ENCODE results near the gene GSK3B.

Gene GSK3B

DNA sequence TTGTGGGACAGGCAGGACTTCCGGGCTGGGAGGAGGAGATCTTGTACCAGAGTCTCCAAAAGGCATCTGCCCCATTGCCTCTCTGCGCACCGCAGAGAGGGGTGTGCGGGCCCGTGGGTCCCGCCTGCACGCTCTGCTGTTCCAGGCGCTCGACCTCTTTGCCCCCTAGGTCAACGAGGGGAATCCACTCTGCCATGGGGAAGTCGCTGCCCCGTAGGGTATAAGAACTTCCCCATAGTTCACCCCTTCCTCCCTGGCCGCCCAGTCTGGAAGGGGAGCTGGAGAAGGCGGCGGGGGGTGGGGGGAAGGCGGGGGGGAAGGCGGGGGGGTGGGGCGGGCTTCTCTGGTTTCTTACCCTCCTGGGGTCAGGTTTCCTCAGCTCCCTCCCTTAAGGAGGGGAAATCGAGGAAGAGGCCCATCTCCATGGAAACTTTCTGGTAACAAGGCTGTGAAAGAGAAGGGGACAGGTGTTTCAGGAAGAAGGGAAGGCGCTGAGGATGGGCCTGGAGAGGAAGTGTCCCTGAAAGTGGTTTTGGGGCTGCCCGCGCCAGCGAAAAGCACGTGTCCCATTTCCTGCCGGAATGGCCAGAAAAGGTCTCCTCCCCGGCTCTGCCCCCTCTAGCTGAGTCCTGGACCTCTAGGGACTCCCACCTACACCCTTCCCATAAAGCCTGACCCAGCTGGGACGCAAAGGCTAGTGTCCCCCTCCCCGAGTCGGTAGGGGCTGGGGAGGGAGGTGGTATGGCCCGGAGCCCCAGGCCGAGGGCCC, 284.8 kb downstream of the GSK3B start:
- no peak overlapping the region for H3K27ac ChIP-seq (ENCODE audit: low read length)
- no peak overlapping the region for H3K4me2 ChIP-seq (ENCODE audit: insufficient read depth, low read length)
- H2AFZ ChIP-seq (ENCODE audit: low read depth, low read length), result no peak overlapping the region
- no peak for TF ChIP-seq EZH2 (IDR thresholded peaks at IDR 0.05; ENCODE audit: borderline replicate concordance, low read depth, low read length, severe bottlenecking)
- TF ChIP-seq, protein P1, sequence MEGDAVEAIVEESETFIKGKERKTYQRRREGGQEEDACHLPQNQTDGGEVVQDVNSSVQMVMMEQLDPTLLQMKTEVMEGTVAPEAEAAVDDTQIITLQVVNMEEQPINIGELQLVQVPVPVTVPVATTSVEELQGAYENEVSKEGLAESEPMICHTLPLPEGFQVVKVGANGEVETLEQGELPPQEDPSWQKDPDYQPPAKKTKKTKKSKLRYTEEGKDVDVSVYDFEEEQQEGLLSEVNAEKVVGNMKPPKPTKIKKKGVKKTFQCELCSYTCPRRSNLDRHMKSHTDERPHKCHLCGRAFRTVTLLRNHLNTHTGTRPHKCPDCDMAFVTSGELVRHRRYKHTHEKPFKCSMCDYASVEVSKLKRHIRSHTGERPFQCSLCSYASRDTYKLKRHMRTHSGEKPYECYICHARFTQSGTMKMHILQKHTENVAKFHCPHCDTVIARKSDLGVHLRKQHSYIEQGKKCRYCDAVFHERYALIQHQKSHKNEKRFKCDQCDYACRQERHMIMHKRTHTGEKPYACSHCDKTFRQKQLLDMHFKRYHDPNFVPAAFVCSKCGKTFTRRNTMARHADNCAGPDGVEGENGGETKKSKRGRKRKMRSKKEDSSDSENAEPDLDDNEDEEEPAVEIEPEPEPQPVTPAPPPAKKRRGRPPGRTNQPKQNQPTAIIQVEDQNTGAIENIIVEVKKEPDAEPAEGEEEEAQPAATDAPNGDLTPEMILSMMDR (IDR thresholded peaks at IDR 0.05; ENCODE audit: borderline replicate concordance, extremely low read depth, low read length, poor library complexity, severe bottlenecking), result no peak
- no peaks in the 10 kb centered on the region for H3K79me2 ChIP-seq (ENCODE audit: insufficient read depth, low read length)
- no peaks in the 10 kb centered on the region for H3K27me3 ChIP-seq (ENCODE audit: insufficient read depth, low read length, poor library complexity)
- no peaks in the 10 kb centered on the region for H3K4me1 ChIP-seq (ENCODE audit: insufficient read depth, low read length)
- DNase-seq (no peak), ATAC-seq (ENCODE audit: insufficient read depth, low read depth) (no peak)
- no peak overlapping the region for H3K4me3 ChIP-seq (ENCODE audit: low read depth in 1 of 2, low read length in 2 of 2)
- H4K20me1 ChIP-seq (ENCODE audit: insufficient read depth, low read length), result no peaks in the 10 kb centered on the region
- H3K9me3 ChIP-seq (ENCODE audit: insufficient read depth, low read length, severe bottlenecking), result no peaks in the 10 kb centered on the region
- H3K36me3 ChIP-seq (ENCODE audit: insufficient read depth, low read length), result no peaks in the 10 kb centered on the region
- no peak overlapping the region for H3K9ac ChIP-seq (ENCODE audit: low read depth, low read length)

DNA sequence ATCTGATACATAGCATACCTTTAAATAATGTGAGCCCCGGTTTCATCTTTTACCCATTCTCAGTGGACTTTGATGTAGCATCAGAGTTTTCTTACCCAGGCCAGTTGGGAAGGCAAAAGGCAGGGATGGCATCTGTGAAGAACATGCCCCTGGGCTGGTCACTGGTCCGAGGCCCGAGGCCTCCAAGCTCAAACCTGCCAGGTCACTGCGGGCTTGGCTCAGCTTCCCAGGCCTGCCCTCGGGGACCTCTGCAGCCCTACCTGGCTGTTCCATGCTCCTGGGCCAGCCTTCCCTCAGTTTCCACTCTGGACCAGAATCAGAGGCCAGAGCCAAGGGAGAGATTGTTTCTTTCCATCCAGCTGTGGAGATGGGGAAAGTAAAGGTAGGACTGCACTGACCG, 285.4 kb downstream of the GSK3B start:
- H2AFZ ChIP-seq (ENCODE audit: low read depth, low read length), result no peak overlapping the region
- H3K4me2 ChIP-seq (ENCODE audit: insufficient read depth, low read length), result no peak overlapping the region
- H3K4me3 ChIP-seq (ENCODE audit: low read depth in 1 of 2, low read length in 2 of 2), result no peak overlapping the region

DNA sequence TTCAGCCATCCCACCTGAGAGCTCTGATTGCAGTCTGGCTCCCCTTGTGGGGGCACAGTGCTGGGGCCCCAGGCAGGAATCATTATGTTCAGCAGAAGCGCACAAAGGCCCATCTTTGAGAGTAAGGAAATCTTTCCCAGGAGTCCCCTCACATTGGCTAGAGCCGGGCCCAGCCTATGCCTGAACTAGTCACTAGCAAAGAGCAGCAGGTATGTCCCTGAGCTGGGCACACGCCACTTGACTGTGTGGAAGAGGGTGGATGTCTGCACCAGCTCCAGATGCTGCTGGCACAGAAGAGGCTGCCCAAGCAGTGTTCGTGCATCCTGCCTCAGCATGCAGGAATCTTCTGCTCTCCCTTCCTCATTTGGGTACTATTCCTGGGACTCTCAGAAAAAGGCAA, 286.0 kb downstream of the GSK3B start:
- Histone ChIP-seq H3K79me2 (ENCODE audit: insufficient read depth, low read length) (no peaks in the 10 kb centered on the region), H3K4me1 (ENCODE audit: insufficient read depth, low read length) (no peaks in the 10 kb centered on the region), H3K9ac (ENCODE audit: low read depth, low read length) (no peak overlapping the region), H3K27me3 (ENCODE audit: insufficient read depth, low read length, poor library complexity) (no peaks in the 10 kb centered on the region), H3K36me3 (ENCODE audit: insufficient read depth, low read length) (no peaks in the 10 kb centered on the region), H3K9me3 (ENCODE audit: insufficient read depth, low read length, severe bottlenecking) (no peaks in the 10 kb centered on the region), H3K4me2 (ENCODE audit: insufficient read depth, low read length) (no peak overlapping the region), H3K4me3 (ENCODE audit: low read depth in 1 of 2, low read length in 2 of 2) (no peak overlapping the region), H2AFZ (ENCODE audit: low read depth, low read length) (no peak overlapping the region), H4K20me1 (ENCODE audit: insufficient read depth, low read length) (no peaks in the 10 kb centered on the region), H3K27ac (ENCODE audit: low read length) (no peak overlapping the region)
- no peak for TF ChIP-seq EZH2 (IDR thresholded peaks at IDR 0.05; ENCODE audit: borderline replicate concordance, low read depth, low read length, severe bottlenecking)
- TF ChIP-seq, protein P1 (IDR thresholded peaks at IDR 0.05; ENCODE audit: borderline replicate concordance, extremely low read depth, low read length, poor library complexity, severe bottlenecking), result peak; percentile 10
- no peak for DNase-seq
- ATAC-seq (ENCODE audit: insufficient read depth, low read depth), result no peak

More for the DNA sequence above, 285.4 kb downstream of the GSK3B start:
- Histone ChIP-seq H3K9me3 (ENCODE audit: insufficient read depth, low read length, severe bottlenecking) (no peaks in the 10 kb centered on the region), H3K4me1 (ENCODE audit: insufficient read depth, low read length) (no peaks in the 10 kb centered on the region), H4K20me1 (ENCODE audit: insufficient read depth, low read length) (no peaks in the 10 kb centered on the region), H3K79me2 (ENCODE audit: insufficient read depth, low read length) (no peaks in the 10 kb centered on the region), H3K27me3 (ENCODE audit: insufficient read depth, low read length, poor library complexity) (no peaks in the 10 kb centered on the region), H3K27ac (ENCODE audit: low read length) (no peak overlapping the region), H3K36me3 (ENCODE audit: insufficient read depth, low read length) (no peaks in the 10 kb centered on the region), H3K9ac (ENCODE audit: low read depth, low read length) (no peak overlapping the region)
- ATAC-seq (ENCODE audit: insufficient read depth, low read depth) (no peak), DNase-seq (no peak)
- TF ChIP-seq, protein P1 (IDR thresholded peaks at IDR 0.05; ENCODE audit: borderline replicate concordance, extremely low read depth, low read length, poor library complexity, severe bottlenecking), result no peak

Measured in DND-41 (cell line).